Type B pancreatic cell (in vitro differentiated cells): ENCODE results near the gene IMP4. TPM values are rescaled to one million over a fixed set of nuclear protein-coding genes. Genes with fewer than 3 reads are reported as not detected.

Experiments
- DNase-seq: peaks from one replicate; pipeline ENCODE4 v3.0.0; 2021; ENCODE audit warnings: mixed read lengths; ENCODE audit not compliant: unreplicated experiment; ENCODE audit errors: extremely low spot score
- H3K27ac Mint-ChIP-seq: 2 replicates; pipeline ENCODE4 v1.8.0; 2021; ENCODE audit warnings: mild to moderate bottlenecking, mixed read lengths
- H3K27me3 Mint-ChIP-seq: 2 replicates; pipeline ENCODE4 v1.8.0; 2021; ENCODE audit warnings: mixed read lengths
- H3K36me3 Mint-ChIP-seq: 2 replicates; pipeline ENCODE4 v1.8.0; 2021; ENCODE audit warnings: mixed read lengths
- H3K4me1 Mint-ChIP-seq: one replicate; pipeline ENCODE4 v1.8.0; 2021; ENCODE audit warnings: mixed read lengths; ENCODE audit not compliant: unreplicated experiment
- H3K4me3 Mint-ChIP-seq: 2 replicates; pipeline ENCODE4 v1.8.0; 2021; ENCODE audit warnings: mild to moderate bottlenecking, mixed read lengths
- H3K9me3 Mint-ChIP-seq: 2 replicates; pipeline ENCODE4 v1.8.0; 2021; ENCODE audit warnings: mixed read lengths
- CTCF ChIP-seq: fragments of 200-600 bp; sonication (generic); conservative IDR thresholded peaks from 2 replicates; pipeline ENCODE4 v1.5.0; 2021; ENCODE audit warnings: antibody characterized with exemption, mild to moderate bottlenecking
- total RNA-seq: library from RNA; stranded (reverse); gene quantifications from 2 replicates; pipeline ENCODE4 v1.2.1, GENCODE V29; 2021; ENCODE audit warnings: low replicate concordance

IMP4 gene
- total RNA-seq, 1 donor from 2014 or later, result 53.6 TPM

GRCh38 chr2:130368786-130369185 lies 26.1 kb downstream of the IMP4 start:
- no peak for DNase-seq
- no peaks in the 10 kb centered on the region for H3K27me3 Mint-ChIP-seq
- H3K27ac Mint-ChIP-seq, result no peak overlapping the region
- no peaks in the 10 kb centered on the region for H3K9me3 Mint-ChIP-seq
- TF ChIP-seq CTCF, result no peak
- H3K4me3 Mint-ChIP-seq, result no peak overlapping the region
- H3K4me1 Mint-ChIP-seq, result peaks cover 9% of the 10 kb centered on the region
- H3K36me3 Mint-ChIP-seq, result no peaks in the 10 kb centered on the region

DNA sequence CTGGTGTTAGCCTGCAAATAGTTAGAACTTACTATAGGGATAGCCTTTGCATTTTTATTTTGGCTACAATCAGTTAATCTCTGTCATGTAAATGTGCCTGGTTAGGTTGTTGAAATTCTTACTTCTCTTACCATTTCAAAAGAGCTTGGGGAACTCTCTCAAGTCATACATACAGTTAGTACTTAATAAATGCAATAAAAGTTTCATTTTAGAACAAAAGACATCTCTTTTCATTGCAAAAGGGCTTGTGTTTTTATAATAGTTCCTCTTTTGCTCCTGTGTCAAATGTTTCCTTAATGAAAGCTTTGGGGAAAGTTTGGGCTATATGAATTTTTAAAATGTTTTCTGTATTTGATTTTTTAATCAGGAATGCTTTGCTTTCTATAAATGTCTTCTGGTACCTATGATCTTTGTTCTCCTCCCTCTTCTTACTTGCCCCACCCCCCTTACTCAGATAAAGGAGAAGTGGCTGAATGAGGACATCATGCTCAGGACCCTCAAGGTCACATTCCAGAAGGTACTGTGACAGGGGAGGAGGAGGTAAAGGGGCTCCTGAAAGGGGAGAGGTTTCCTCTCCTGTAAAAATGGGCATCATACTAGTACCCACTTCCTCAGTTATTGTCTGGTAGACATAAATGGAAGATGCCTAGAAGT lies 26.7 kb downstream of the IMP4 start:
- H3K36me3 Mint-ChIP-seq, result no peaks in the 10 kb centered on the region
- H3K27ac Mint-ChIP-seq, result no peak overlapping the region
- no peak for TF ChIP-seq CTCF
- no peaks in the 10 kb centered on the region for H3K9me3 Mint-ChIP-seq
- no peak for DNase-seq
- H3K4me1 Mint-ChIP-seq, result peaks cover 9% of the 10 kb centered on the region
- no peak overlapping the region for H3K4me3 Mint-ChIP-seq
- H3K27me3 Mint-ChIP-seq, result no peaks in the 10 kb centered on the region

GRCh38 chr2:130369965-130370341 lies 27.3 kb downstream of the IMP4 start:
- Mint-ChIP-seq H3K27me3 (no peaks in the 10 kb centered on the region), H3K4me3 (no peak overlapping the region)

DNA sequence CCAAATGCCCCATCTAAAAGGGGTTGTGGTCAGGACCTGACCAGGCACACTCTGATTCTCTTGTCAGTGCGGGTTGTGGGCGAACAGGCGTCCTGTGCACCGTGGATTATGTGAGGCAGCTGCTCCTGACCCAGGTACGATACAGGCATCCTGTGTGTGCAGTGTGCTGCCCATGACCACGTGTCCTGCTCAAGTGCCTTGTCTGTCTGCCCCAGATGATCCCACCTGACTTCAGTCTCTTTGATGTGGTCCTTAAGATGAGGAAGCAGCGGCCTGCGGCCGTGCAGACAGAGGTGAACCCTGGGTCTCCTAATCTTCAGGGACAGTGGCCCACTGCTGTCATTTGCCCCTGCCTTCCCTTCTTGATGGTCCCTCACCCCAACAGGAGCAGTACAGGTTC lies 27.8 kb downstream of the IMP4 start:
- Mint-ChIP-seq H3K36me3 (peaks cover 5% of the 10 kb centered on the region), H3K4me1 (peaks cover 15% of the 10 kb centered on the region), H3K4me3 (peak overlapping the region; percentile 39), H3K27me3 (no peaks in the 10 kb centered on the region), H3K27ac (no peak overlapping the region), H3K9me3 (no peaks in the 10 kb centered on the region)
- DNase-seq, result no peak
- no peak for TF ChIP-seq CTCF

More at GRCh38 chr2:130369965-130370341, 27.3 kb downstream of the IMP4 start:
- peaks cover 2% of the 10 kb centered on the region for H3K36me3 Mint-ChIP-seq
- H3K4me1 Mint-ChIP-seq, result peaks cover 14% of the 10 kb centered on the region
- no peak overlapping the region for H3K27ac Mint-ChIP-seq
- no peak for DNase-seq
- no peaks in the 10 kb centered on the region for H3K9me3 Mint-ChIP-seq
- TF ChIP-seq CTCF, result no peak

DNA sequence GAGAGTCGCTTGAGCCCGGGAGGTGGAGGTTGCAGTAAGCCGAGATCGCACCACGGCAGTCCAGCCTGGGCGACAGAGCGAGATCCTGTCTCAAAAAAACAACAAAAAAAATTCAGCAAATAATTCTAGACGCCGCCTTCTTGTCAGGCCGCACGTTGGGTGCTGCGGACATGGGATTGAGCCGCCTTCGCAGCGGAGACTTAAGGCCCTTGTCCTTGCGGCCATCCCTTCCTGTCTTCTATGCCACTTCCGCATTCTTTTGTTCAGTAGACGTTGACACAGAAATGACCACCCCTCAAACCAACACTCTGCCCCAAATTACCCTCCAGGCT lies 29.0 kb downstream of the IMP4 start:
- H3K27ac Mint-ChIP-seq, result peak overlapping the region; percentile 86
- H3K4me3 Mint-ChIP-seq, result peak overlapping the region; percentile 95
- peaks cover 15% of the 10 kb centered on the region for H3K4me1 Mint-ChIP-seq
- TF ChIP-seq CTCF, result no peak
- no peaks in the 10 kb centered on the region for H3K9me3 Mint-ChIP-seq
- H3K36me3 Mint-ChIP-seq, result peaks cover 10% of the 10 kb centered on the region
- H3K27me3 Mint-ChIP-seq, result no peaks in the 10 kb centered on the region
- no peak for DNase-seq
